HG02970 (cell line): ENCODE measurements around the gene RFC3.
"Not testable (repeated sequence)": the region's sequence is repeated elsewhere in the genome, so short reads cannot be mapped to it uniquely, and the experiment has no call there.

Source experiments
- ATAC-seq: cut with Tn5 transposase; IDR thresholded peaks from one replicate; pipeline ENCODE4 v1.9.1; 2021; ENCODE audit warnings: mild to moderate bottlenecking, moderate library complexity, moderate number of reproducible peaks; ENCODE audit not compliant: unreplicated experiment, low FRiP score

The RFC3 gene

GRCh38 chr13:33806470-33807248, 11.3 kb upstream of the RFC3 start:
- no peak for ATAC-seq

GRCh38 chr13:33812829-33813228, 5.1 kb upstream of the RFC3 start:
- not testable (repeated sequence) for ATAC-seq

- no peak for ATAC-seq
Measured at GRCh38 chr13:33815011-33815550, 2.9 kb upstream of the RFC3 start.

- no peak for ATAC-seq
Measured at GRCh38 chr13:33816912-33817311, 1.0 kb upstream of the RFC3 start.

- ATAC-seq = no peak
Measured at GRCh38 chr13:33817513-33817900, 442 bp upstream of the RFC3 start.

- ATAC-seq = no peak
Measured at GRCh38 chr13:33825083-33825482, 7.1 kb downstream of the RFC3 start.

GRCh38 chr13:33827139-33827538, 9.2 kb downstream of the RFC3 start:
- ATAC-seq = no peak

- ATAC-seq = no peak
Measured at GRCh38 chr13:33828431-33829129, 10.6 kb downstream of the RFC3 start.

GRCh38 chr13:33832872-33833271, 14.9 kb downstream of the RFC3 start:
- no peak for ATAC-seq

- ATAC-seq = no peak
Measured at GRCh38 chr13:33838647-33839046, 20.7 kb downstream of the RFC3 start.

GRCh38 chr13:33840402-33840801, 22.5 kb downstream of the RFC3 start:
- ATAC-seq = no peak

GRCh38 chr13:33842207-33842606, 24.3 kb downstream of the RFC3 start:
- no peak for ATAC-seq

GRCh38 chr13:33842986-33843385, 25.0 kb downstream of the RFC3 start:
- ATAC-seq = no peak

GRCh38 chr13:33845572-33846302, 27.8 kb downstream of the RFC3 start:
- no peak for ATAC-seq

- ATAC-seq = no peak
Measured at GRCh38 chr13:33846303-33847062, 28.5 kb downstream of the RFC3 start.

GRCh38 chr13:33849211-33849610, 31.3 kb downstream of the RFC3 start:
- ATAC-seq = no peak

- no peak for ATAC-seq
Measured at GRCh38 chr13:33855371-33855895, 37.5 kb downstream of the RFC3 start.

GRCh38 chr13:33859691-33860303, 41.8 kb downstream of the RFC3 start:
- no peak for ATAC-seq

GRCh38 chr13:33860526-33860925, 42.6 kb downstream of the RFC3 start:
- ATAC-seq = no peak

GRCh38 chr13:33862016-33862415, 44.1 kb downstream of the RFC3 start:
- no peak for ATAC-seq
